Stimulated activated CD8-positive, alpha-beta memory T cell treated with anti-CD3 and anti-CD28 coated beads, Interleukin-7, amount 100 ng/mL, for 1 hour (primary cell): Measurements from ENCODE around the gene EIPR1.

ENCODE experiments used
- DNase-seq, 2 donors: peaks; one replicate each; pipeline ENCODE4 v3.0.0-alpha.2; 2020; ENCODE audit warnings: low read depth in 2 of 2

EIPR1 gene

DNA sequence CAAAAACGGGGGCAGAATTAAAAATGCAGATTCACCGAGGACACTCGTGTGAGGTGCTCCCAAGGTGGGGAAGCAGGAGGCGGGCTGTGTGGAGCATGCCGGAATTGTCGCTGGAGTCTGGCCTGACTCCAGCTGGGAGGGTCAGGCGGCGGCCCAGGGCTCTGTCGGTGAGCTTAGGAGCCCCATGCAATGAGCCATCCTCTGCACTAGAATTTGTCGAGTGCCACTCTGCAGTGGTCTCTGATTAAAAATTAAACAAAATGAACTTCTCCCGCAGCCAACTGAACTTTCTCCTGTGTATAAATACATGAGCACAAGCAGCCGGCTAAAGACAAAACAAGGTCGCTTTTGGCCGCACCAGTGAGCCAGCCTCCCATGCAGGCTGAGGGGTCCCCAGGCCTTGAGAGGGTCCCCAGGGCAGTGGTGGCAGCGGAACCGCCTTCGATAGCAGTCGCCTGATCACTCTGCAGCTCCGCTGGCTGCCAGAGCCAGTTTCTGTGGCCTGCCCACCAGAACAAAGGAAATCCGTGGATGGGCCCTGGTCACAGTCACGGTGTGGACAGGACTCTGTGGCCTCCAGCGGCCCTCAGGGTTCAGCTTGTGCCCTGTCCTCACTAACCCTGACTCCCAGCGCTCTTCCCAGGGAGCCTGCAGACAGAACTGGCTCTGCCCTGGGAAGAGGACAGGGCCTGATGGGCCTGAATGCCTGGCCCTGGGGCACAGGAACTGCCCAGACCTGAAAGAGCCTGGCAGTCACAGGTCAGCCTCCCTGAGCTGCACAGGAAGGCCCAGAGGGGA is 201.3 kb downstream of the EIPR1 start:
- no peak for DNase-seq

DNA sequence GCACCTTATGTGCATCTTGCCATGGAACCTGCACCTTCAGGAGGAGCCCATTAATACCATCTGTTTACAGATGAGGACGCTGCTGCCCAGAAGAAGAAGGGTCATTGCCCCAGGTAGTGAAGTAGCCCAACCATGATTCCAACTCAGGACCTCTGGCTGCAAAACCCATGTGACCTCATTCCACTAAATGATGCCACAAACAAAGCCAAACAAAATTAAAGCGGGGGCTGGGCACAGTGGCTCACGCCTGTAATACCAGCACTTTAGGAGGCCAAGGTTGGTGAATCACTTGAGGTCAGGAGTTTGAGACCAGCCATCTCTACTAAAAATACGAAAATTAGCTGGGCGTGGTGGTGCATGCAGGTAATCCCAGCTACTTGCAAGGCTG is 202.1 kb downstream of the EIPR1 start:
- DNase-seq: no peak

DNA sequence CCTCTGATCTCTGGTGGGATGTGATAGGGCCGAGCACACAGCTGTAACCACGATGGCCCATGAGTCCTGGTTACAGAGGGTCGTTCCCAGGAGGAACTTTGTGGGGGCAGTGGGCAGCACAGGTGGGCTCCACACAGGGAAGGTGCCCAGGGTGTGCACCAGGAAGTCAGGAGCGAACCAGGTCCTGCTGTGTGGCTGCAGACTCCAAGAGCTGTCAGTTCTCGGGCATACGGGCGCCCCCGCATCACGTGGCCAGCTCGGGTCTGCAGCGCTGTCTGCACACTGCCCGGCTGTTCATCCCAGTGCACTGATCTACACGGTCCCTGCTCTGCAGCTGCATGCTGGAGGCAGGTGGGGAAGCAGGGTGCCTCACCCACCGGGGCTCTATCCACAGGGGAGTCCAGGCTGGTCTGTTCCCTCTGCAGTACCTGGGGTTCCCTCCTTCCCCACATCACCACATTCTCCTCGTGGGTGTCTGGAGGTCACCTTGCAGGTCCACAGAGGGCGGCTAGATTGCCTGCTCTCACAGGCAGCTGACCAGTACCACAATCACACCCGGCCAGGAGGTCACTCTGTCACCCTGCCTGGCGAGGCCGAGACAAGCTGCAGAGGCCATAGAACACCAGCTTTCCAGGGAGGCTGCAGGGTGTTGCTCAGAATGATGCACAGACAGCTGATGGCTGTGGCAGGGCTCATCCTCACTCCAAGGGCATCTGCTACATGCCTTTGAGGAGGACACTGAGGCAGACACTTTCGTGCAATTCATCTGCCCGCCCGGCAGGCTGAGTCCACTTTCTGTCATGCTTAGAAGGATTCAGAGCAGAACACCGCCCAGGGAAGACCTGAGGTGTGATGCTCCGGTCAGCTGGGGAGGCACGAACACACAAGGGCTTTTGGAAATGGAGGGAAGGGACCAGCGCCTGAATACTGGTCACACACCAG is 202.7 kb downstream of the EIPR1 start:
- DNase-seq: no peak

DNA sequence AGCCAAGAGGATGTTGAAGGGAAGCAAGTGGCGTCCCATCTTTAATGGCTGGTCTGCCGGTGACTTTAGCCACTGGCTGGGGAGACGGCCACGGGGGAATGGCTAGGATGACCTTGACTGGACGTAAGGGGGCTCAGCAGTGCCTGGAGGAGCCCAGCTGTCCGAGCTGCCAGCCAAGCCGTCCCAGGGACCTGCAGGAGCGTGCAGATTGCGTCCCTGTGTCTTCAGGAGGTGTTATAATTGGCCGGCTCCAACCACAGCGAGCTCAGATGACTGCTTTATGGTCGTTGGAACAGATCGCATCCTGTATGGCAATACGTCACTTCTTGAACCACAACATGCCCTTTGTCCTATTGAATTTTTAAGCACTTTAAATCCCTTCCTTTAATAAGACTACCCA is 204.6 kb downstream of the EIPR1 start:
- no peak for DNase-seq

DNA sequence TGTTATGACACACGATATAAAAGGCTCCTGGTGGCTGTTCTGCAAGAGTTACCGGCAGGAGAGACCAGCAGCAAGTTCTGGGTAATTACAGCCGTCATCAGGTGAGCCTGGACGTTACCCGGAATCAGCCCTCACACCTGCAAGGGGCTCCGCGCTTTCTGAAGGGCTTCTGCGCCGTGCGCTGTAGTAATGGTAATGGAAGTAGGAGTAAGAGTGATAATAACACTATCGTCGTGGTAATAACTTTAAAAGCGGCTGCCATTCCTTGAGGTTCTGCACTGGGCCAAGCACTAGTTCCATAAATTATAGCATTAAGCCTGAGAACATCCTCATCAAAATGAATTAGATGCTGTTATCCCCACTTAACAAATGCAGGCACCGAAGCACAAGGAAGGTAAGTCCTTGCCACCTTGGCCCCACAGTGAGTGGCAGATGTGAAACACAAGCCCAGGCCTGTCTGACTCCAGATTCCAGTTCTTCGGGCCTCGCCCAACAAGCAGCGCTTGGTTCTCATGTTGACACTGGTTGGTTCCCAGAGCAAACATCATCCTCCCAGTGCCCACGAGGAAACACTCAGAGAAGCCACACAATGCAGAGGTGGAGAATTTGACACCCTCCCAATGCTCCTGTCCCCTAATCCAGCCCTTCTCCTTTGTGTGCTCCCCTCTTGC is 205.2 kb downstream of the EIPR1 start:
- no peak for DNase-seq

DNA sequence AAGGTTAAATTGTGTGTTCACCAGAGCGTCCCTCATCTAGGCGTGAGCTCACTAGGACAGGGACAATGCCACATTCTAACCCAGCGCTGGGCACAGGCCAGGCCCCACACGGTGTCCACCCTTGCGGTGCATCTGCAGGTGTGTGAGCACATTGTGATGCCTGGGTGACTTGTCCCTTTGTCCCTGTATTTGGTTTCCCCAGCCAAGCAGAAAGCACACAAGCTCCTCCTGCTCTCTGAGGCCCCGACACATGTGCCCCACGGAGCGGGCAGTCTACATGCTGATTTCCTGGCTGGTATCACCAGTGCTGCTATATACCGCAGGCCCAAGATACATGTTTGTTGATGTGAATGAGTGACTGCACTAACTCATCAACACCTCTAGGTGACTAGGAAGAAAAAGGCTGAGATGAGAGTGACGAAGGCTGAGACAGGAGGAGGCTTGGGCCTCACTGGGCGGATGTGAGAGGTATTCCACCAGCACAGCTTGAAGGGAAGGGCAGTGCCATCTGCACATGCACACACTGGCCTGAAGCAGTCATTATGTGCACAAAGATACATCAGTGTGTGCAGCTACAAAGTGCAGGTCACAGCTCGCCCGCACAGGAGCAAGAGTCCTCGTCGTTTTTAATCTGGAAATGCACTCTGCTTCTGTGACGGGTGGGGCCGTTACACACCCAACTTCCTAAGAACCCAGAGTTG is 205.9 kb downstream of the EIPR1 start:
- DNase-seq: no peak

DNA sequence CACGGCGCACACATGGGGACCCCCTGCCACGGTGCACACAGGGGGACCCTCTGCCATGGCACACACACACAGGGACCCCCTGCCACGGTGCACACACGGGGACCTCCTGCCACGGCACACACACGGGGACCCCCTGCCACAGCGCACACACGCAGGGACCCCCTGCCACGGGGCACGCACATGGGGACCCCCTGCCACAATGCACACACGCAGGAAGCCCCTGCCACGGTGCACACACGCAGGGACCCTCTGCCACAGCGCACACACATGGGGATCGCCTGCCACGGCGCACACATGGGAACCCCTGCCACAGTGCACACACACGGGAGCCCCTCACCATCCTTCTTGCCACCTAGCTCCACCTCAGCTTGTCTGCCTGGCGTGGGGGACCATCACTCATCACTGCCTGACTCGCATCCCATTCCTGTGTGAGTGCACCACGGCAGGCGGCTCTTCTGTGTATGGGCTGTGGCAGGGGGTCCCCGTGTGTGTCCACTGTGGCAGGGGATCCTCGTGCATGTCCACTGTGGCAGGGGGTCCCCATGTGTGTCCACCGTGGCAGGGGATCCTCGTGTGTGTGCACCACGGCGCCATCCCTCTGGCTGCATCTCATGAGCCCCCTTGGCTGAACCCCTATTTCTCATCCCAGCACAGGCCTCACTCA is 206.7 kb downstream of the EIPR1 start:
- no peak for DNase-seq

DNA sequence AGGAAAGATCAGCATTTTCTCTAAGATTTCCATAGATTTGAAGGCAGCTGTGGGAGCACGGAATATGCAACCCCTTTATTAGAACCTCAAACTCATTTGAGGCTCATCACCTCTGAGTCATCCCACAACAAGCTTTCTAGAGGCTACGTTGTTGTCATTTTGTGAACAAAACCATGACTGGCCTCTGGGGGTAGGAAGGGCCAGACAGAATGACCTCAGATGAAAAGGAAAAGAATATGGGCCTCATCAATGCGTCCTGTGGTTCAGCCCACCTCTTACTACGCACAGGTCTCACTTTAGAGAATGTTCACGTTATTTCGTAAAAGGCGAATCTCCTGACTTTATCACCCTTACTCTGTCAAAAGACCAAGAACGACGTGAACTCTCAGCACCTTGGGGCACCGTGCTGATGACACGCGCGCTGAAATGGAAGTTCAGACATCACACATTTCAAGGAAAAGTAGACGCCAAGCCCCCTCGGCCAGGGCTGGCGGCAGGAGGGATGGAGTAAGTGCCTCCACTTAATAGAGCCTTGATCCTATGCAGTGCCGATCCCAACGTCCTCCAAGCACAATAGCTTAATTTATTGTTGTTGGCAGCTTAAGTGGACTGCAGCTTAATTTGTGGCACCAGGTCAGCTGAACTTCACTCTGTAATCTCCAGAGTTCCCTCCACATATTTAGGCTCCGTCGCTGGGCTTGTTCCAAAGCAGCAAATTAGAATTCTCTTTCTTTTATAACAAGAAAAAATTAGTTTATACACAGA is 208.3 kb downstream of the EIPR1 start:
- DNase-seq: no peak

DNA sequence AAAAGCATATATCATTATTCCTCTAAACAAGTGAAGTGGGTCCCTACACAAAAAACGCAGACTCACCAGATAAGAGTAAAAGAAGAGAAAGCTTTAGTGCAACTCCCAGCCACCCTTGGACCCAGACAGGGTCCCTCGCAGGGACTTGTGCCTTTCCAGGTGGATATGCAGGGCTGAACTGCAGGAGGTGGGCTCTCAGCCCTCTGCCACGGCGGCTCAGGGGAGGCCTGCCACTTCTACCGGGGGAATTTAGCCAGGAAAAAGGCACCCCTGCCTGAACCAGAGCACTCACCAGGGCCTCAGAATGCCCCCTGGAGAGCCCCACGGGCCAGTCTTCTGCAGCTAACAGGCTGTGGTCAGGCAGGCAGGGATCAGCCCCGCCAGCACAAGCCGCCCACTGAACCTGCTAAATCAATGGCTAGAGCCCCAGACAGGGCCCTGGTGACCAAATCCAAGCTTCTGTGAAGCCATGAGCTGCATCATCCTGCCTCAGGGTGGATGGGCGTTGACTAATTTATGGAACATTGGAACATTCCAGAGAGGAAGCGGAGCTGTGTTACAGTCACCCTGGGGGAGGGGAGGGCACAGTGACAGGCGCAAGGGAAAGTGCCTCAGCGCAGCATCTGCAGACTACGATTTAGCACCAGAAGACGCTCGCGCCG is 209.3 kb downstream of the EIPR1 start:
- DNase-seq: no peak

DNA sequence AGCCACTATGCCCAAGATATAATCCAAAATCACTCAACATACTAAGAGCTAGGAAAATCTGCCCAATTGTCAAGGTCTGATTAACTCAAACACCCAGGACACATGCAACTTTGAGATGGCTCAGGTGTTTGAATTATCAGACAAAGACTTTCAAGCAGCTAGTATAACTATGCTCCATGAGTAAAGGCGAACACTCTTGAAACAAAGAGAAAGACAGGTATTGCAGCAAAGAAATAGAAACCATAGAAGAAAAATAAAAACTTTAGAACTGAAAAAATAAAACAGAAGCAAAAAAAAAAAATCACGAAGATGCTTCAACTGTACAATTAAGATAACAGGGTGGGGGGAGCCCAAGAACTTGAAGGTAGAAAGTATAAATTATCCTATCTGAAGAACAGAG is 214.2 kb downstream of the EIPR1 start:
- no peak for DNase-seq

DNA sequence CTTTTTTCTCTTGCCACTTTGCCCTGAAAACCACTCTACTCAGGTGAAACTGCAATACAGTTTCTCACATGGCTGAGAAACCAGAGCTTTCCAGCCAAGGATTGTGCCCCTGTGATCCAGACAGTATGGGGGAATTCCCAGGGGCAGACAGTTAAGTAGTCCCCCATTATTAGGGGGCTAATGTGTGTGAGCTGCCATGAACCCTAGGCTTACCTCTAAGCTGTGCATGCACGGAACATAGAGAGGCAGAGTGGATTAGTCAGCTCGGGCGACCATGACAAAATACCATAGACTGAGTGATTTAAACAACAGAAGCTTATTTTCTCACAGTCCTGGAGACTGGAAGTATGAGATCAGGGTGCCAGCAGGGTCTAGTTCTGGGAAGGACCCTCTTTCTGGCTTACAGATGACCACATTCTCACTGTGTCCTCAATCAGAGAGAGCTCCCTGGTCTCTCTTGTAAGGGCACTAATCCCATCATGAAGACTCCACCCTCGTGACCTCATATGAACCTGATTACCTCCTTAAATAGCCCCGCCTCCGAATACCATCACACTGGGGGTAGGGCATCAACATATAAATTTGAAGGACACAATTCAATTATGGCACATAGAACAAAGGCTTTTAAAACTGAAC is 215.1 kb downstream of the EIPR1 start:
- no peak for DNase-seq

DNA sequence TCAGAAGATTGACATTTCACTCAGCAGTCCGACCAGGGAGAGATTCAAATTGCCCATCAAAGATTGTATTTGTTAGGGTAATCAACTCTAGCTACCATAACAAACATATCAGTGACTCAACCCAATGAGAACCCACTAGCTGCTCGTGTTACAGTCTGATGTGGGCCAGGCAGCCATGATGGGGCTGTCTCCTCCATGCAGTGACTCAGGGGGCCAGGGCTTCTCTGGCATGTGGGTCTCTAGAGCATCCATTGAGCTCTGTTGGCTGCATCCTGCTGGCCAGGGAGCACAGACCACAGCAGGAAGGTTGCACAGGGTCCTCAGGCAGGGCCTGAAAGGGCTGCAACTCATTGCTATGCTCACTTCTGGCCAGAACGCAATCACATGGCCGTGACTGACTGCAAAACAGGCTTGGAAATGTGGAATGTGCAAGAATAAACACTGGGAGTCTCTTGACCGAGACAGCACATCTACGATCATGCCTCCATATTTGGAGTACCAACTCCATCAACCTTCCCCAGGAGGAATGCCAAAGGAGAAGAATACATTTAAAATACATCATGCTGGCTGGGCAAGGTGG is 216.8 kb downstream of the EIPR1 start:
- DNase-seq: no peak

DNA sequence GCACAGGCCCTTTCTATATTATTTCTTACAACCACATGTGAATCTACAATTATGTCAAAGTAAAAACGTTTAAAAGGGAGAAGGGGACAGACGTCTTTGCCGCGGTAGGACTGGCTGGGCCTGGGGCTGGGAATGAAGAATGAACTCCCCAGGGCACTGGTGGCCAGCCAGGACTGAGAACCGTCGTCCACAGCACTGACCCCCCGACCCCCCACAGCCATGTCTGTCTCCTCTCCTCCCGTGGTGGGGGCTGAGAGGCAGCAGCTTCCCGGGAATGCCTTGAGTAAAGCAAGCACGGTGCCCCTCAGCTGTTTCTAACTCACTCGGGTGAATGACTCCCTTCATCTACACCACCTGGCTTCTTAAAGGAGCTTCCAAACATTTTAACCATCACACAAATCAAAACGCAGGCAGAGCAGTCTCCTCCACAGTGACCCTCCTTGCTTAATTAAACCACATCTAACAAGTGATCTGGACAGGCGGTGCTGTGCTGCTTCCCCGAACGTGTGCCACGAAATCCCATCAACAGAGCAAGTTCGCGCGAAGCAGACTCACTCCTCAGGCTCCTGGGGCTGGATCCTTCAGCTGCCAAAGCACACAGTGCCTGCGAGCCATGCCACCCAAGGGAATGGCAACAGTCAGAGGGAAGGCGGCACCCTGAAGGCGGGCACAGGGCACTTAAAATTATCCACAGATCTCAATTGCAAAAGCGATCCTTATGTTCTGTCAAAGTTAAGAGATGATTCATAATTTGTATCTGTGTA is 217.7 kb downstream of the EIPR1 start:
- DNase-seq: no peak

DNA sequence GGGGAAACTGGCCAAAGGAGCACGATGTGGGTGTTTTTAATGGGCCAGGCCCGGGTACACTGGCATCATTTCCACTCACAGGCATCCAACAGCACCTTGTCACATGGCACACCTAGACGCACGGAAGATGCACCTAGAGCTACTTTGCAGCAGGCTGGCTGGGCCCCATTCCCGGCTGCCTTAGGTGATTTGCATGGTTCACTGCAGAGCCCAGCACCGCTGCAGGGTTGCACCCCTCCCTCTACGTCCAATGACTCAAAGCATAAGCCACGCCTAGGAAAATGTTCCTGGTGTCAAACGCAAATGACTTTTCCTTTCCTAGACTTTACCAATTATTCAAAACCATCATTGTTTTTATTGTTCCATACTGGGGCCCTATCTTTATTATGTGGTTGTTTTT is 222.9 kb downstream of the EIPR1 start:
- DNase-seq: no peak

DNA sequence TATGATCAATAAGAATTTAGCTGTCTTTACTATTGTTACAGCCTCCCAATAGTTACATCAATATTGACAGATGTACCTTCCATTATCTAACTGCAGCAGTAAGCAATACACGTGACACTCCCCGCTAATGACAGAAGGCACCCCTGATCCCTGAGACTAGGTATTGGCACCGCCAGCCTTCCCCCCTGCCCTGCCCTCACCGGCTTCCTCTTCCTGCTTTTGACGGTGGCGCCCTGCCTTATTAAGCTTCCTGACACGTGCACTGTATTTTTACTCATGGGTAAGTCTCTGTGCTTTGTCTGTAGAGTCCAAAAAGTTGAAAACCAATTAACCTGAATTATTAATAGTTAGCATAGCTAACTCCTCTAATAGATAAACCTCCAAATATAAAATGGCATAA is 223.5 kb downstream of the EIPR1 start:
- DNase-seq: no peak

DNA sequence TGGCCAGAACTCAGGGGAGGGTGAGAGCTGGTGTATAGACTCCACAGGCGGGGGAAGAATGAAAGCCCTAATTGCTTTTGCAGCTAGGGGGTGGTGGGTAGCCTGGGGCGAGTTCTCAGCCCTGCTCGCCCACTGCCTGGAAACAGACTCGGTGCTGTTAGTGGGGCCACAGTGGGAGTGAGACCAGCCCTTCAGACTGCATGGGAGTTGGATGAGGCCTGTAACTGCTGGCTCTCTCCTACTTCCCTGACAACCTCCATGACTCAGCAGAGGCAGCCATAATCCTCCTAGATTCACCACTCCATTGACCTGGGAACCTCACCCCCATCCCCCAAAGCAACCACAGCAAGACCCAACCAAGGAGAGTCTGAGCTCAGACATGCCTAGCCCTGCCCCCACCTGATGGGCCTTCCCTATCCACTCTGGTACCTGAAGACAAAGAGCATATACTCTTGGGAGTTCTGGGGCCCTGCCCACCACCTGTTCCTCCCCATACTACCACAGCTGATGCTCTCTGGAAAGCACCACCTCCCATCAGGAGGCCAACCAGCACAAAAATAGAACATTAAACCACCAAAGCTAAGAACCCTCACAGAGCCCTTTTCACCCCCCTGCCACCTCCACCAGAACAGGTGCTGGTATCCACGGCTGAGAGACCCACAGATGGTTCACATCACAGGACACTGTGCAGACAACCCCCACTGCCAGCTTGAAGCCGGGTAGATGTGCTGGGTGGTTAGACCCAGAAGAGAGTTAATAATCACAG is 226.3 kb downstream of the EIPR1 start:
- DNase-seq: no peak

DNA sequence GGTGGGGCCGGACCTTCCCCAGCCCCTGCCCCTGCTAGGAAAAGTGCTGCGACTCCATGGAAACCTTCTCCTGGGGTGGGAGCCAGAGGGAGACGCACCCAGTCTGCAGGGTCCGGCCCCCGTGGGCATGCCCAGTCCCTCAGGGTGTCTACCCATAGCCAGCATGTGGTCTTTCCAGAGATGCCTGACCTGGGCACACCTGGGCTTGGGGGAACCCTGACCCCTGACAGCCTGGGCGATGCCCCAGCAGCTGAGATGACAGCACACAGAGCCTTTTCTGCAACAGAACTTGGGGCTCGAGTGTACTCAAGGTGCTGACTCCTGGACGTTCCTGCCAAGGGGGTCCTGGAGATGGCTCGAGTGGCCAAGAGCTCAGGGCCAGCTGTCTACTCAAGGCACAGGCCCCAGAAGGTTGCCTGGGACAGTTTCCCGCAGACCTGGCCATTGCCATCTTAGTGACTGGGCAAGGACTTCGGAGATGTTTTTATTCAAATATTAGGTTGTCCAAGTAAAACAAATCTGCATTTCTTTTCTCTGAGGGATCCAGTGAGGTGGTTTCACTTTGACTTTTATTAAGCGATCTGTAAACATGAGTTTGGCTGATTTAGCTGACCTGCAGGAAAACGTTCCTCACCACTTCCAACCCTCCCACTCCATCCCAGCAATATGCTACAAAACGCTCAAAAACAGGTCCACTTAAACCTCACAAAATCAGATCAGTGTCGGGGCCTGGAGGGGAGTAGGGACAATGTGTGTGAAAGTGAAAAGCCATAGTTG is 228.0 kb downstream of the EIPR1 start:
- no peak for DNase-seq
